ENCODE results near the gene FAM83D. TPM values are rescaled to one million over a fixed set of nuclear protein-coding genes. Genes with fewer than 3 reads are reported as not detected.

Gene FAM83D
- total and polyA plus RNA-seq, 2 experiments from 2014 or later = 33.3 to 91.3 TPM

DNA sequence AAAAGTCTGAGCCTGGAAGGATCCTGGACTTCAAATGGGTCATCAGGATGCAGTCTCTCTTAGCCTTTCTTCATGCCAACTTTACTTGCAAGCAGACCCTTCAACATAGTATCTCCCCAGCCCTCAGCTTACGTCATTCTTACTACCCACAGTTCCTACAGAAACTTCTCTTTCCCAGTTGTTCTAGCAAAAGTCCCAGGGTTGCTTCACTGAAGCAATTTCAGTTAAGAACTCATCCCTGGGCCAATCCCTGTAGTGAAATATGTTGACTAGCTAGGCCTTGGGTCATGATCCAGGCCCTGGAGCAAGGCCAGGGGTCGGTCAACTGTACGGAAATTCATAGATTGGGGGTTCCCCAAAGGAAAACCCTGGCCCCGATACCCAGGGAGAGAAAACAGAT is 8.6 kb upstream of the FAM83D start:
- Histone ChIP-seq H3K4me2 (no peak overlapping the region), H3K9me2 (ENCODE audit: insufficient read depth) (no peaks in the 10 kb centered on the region), H3K27ac (ENCODE audit: low read depth) (no peak overlapping the region), H3K4me3 (no peak overlapping the region), H3K36me3 (ENCODE audit: insufficient read depth) (no peaks in the 10 kb centered on the region), H2AFZ (no peak overlapping the region), H3F3A (replicated peaks; ENCODE audit: low read depth) (no peaks in the 10 kb centered on the region), H3K27me3 (ENCODE audit: insufficient read depth) (no peaks in the 10 kb centered on the region), H4K20me1 (replicated peaks; ENCODE audit: insufficient read depth) (no peaks in the 10 kb centered on the region; the same call in 1 of the 2 replicates), H3K4me1 (ENCODE audit: insufficient read depth) (no peaks in the 10 kb centered on the region), H3K79me2 (replicated peaks; ENCODE audit: insufficient read depth) (no peaks in the 10 kb centered on the region)
- no peak overlapping the region for H3K4me3 Mint-ChIP-seq
- DNase-seq (ENCODE audit: low spot score) (no peak), ATAC-seq (no peak)
- TF ChIP-seq ZNF331 (CRISPR knock-in tag; IDR thresholded peaks at IDR 0.05; ENCODE audit: low read depth) (no peak), ETS1 (IDR thresholded peaks at IDR 0.05) (no peak), JUNB (IDR thresholded peaks at IDR 0.05; ENCODE audit: unreplicated experiment) (no peak)
- H3K27me3 Mint-ChIP-seq (ENCODE audit: insufficient read depth, low read depth, poor library complexity) = peaks cover 6% of the 10 kb centered on the region
- no peaks in the 10 kb centered on the region for H3K4me1 Mint-ChIP-seq
- H3K27ac Mint-ChIP-seq = no peak overlapping the region
- H3K9me3 Mint-ChIP-seq = no peaks in the 10 kb centered on the region
- H3K36me3 Mint-ChIP-seq (ENCODE audit: low read depth) = no peaks in the 10 kb centered on the region

GRCh38 chr20:38918172-38918571 is 8.0 kb upstream of the FAM83D start:
- Mint-ChIP-seq H3K27me3 (ENCODE audit: insufficient read depth, low read depth, poor library complexity) (peaks cover 6% of the 10 kb centered on the region), H3K27ac (no peak overlapping the region), H3K4me1 (no peaks in the 10 kb centered on the region), H3K4me3 (no peak overlapping the region), H3K36me3 (ENCODE audit: low read depth) (no peaks in the 10 kb centered on the region), H3K9me3 (no peaks in the 10 kb centered on the region)
- no peaks in the 10 kb centered on the region for H3K9me2 ChIP-seq (ENCODE audit: insufficient read depth)
- no peaks in the 10 kb centered on the region for H3F3A ChIP-seq (replicated peaks; ENCODE audit: low read depth)
- H4K20me1 ChIP-seq (replicated peaks; ENCODE audit: insufficient read depth) = no peaks in the 10 kb centered on the region; the same call in 1 of the 2 replicates
- H3K4me2 ChIP-seq = no peak overlapping the region
- ATAC-seq (no peak), DNase-seq (ENCODE audit: low spot score) (no peak)
- no peaks in the 10 kb centered on the region for H3K79me2 ChIP-seq (replicated peaks; ENCODE audit: insufficient read depth)
- H3K4me1 ChIP-seq (ENCODE audit: insufficient read depth) = no peaks in the 10 kb centered on the region
- no peaks in the 10 kb centered on the region for H3K27me3 ChIP-seq (ENCODE audit: insufficient read depth)
- H3K4me3 ChIP-seq = no peak overlapping the region
- no peaks in the 10 kb centered on the region for H3K36me3 ChIP-seq (ENCODE audit: insufficient read depth)
- TF ChIP-seq NANOG (IDR thresholded peaks at IDR 0.05; ENCODE audit: borderline replicate concordance) (no peak), CTCF (conservative IDR thresholded peaks at IDR 0.05; ENCODE audit: low read depth in 2 of 2) (no peak)
- H3K27ac ChIP-seq (ENCODE audit: low read depth) = no peak overlapping the region
- no peak overlapping the region for H2AFZ ChIP-seq

DNA sequence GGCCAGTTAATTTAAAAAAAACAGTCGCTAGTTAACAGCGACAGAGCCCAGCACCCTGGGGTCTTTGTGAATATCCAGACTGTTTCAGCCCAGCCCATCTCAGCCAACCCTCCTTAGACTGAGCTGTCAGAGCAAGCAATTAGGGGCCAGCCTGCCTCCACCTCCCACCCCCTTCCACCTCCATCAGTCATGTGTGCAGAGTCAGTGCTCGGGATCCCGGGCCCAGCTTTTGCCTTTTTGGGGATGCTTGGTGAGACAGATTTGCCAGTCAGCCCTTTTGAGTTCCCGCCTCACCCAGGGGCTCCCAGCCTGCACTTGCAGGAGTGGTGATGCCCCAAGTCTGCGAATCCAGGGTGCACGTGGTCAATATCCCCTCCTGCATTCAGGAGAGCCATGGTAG is 6.5 kb upstream of the FAM83D start:
- Histone ChIP-seq H3K4me3 (no peak overlapping the region), H3K36me3 (ENCODE audit: insufficient read depth) (no peaks in the 10 kb centered on the region), H3K27ac (ENCODE audit: low read depth) (no peak overlapping the region), H2AFZ (no peak overlapping the region), H3K79me2 (replicated peaks; ENCODE audit: insufficient read depth) (no peaks in the 10 kb centered on the region), H4K20me1 (replicated peaks; ENCODE audit: insufficient read depth) (no peaks in the 10 kb centered on the region; the same call in 1 of the 2 replicates), H3K4me2 (no peak overlapping the region), H3F3A (replicated peaks; ENCODE audit: low read depth) (no peaks in the 10 kb centered on the region), H3K9me2 (ENCODE audit: insufficient read depth) (no peaks in the 10 kb centered on the region), H3K4me1 (ENCODE audit: insufficient read depth) (no peaks in the 10 kb centered on the region), H3K27me3 (ENCODE audit: insufficient read depth) (no peaks in the 10 kb centered on the region)
- H3K27ac Mint-ChIP-seq = no peak overlapping the region
- H3K27me3 Mint-ChIP-seq (ENCODE audit: insufficient read depth, low read depth, poor library complexity) = peaks cover 2% of the 10 kb centered on the region
- H3K9me3 Mint-ChIP-seq = no peaks in the 10 kb centered on the region
- no peak for DNase-seq (ENCODE audit: low spot score)
- TF ChIP-seq POLR2AphosphoS5 (IDR thresholded peaks at IDR 0.05; ENCODE audit: low read depth) = no peak
- no peak for TF ChIP-seq CREB1 (CRISPR knock-in tag; IDR thresholded peaks at IDR 0.05; ENCODE audit: low read depth)
- no peak for TF ChIP-seq NANOG (IDR thresholded peaks at IDR 0.05; ENCODE audit: borderline replicate concordance)
- TF ChIP-seq REST (IDR thresholded peaks at IDR 0.05; ENCODE audit: unreplicated experiment) = no peak
- TF ChIP-seq EZH2phosphoT487 (IDR thresholded peaks at IDR 0.05; ENCODE audit: unreplicated experiment) = no peak
- no peak for TF ChIP-seq CTCF (conservative IDR thresholded peaks at IDR 0.05; ENCODE audit: low read depth in 2 of 2)
- no peak for TF ChIP-seq STAT1 (IDR thresholded peaks at IDR 0.05; ENCODE audit: unreplicated experiment)
- no peaks in the 10 kb centered on the region for H3K36me3 Mint-ChIP-seq (ENCODE audit: low read depth)
- H3K4me1 Mint-ChIP-seq = no peaks in the 10 kb centered on the region
- no peak for ATAC-seq
- H3K4me3 Mint-ChIP-seq = no peak overlapping the region

Data from GM23338 (cell line).